ENCODE data around the gene RALGDS. TPM values are rescaled to one million over a fixed set of nuclear protein-coding genes. Genes with fewer than 3 reads are reported as not detected.

RALGDS gene
- total RNA-seq, 1 experiment from 2014 or later = 22.9 TPM

DNA sequence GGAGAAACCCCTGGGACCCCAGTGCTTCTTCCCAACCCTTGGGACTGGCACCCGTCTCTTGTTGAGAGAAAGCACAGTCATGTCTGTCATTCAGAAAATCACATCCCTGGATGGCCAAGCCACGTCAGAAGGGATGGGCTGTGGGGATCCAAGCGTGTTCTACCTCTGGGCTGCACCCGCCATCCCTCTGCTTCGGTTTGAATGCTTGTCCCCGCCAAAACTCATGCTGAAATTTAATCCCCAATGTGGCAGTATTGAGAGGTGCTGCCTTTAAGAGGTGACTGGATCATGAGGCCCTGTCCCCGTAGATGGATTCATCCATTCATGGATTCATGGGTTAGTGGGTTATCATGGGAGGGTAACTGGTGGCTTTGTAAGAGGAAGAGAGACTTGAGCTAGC is 32.3 kb downstream of the RALGDS start:
- no peak for DNase-seq (ENCODE audit: low spot score)
- ChIA-PET CTCF (interaction anchor here (1.0 to 1.3 kb wide), 2 partner anchors 55 to 59 kb away, joined by 3 to 5 read pairs; no protein-coding TSS in a partner anchor), POLR2A (no interaction called here)
- H3K27ac Mint-ChIP-seq = no peak overlapping the region; the same call in 1 of the 2 replicates
- TF ChIP-seq, protein P1, sequence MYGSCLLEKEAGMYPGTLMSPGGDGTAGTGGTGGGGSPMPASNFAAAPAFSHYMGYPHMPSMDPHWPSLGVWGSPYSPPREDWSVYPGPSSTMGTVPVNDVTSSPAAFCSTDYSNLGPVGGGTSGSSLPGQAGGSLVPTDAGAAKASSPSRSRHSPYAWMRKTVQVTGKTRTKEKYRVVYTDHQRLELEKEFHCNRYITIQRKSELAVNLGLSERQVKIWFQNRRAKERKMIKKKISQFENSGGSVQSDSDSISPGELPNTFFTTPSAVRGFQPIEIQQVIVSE (CRISPR knock-in tag; IDR thresholded peaks at IDR 0.05; ENCODE audit: borderline replicate concordance) = no peak
- no peak for TF ChIP-seq ATF1 (CRISPR knock-in tag; IDR thresholded peaks at IDR 0.05)
- TF ChIP-seq USF2 (CRISPR knock-in tag; IDR thresholded peaks at IDR 0.05) = no peak
- TF ChIP-seq ARID4B (CRISPR knock-in tag; IDR thresholded peaks at IDR 0.05; ENCODE audit: borderline replicate concordance) = no peak
- TF ChIP-seq ELF4 (CRISPR knock-in tag; IDR thresholded peaks at IDR 0.05; ENCODE audit: low read depth) = no peak
- no peak for TF ChIP-seq TEAD1 (CRISPR knock-in tag; IDR thresholded peaks at IDR 0.05)
- TF ChIP-seq, protein P2, sequence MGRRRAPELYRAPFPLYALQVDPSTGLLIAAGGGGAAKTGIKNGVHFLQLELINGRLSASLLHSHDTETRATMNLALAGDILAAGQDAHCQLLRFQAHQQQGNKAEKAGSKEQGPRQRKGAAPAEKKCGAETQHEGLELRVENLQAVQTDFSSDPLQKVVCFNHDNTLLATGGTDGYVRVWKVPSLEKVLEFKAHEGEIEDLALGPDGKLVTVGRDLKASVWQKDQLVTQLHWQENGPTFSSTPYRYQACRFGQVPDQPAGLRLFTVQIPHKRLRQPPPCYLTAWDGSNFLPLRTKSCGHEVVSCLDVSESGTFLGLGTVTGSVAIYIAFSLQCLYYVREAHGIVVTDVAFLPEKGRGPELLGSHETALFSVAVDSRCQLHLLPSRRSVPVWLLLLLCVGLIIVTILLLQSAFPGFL (CRISPR knock-in tag; IDR thresholded peaks at IDR 0.05; ENCODE audit: borderline replicate concordance) = no peak
- ATAC-seq = no peak
- H3K4me1 Mint-ChIP-seq = no peaks in the 10 kb centered on the region
- H3K27me3 Mint-ChIP-seq (ENCODE audit: low read depth) = no peaks in the 10 kb centered on the region
- no peaks in the 10 kb centered on the region for H3K36me3 Mint-ChIP-seq
- H3K9me3 Mint-ChIP-seq = no peaks in the 10 kb centered on the region
- no peak overlapping the region for H3K4me3 Mint-ChIP-seq

DNA sequence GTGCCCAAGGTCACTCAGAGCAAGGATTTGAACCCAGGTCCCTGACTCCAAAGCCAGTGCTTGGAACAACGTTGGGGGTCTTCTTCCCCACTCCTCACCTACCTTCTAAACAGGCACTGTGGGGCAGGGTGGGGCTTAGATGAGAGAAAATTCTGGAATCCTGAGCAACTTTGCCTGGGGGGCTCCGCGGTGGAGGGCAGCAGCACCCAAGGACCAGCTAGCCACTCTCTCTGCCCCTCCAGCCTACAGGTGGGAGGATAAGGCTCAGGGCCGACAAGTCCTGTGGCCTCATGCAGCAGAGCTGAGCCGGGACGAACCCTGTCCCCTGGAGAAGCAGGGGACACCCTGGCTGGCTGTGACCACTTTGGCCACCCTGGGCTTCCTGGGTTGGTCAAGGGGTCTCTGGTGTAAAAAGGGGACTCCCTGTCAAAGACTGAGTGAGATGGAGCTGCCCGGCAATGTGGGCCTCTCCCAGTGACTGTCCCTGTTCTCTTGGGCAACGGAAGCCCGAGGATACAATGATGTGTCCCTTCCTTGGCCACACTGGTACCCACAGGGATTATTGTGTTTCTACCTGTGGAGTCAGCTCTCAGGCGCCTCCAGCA is 32.8 kb downstream of the RALGDS start:
- Mint-ChIP-seq H3K9me3 (no peaks in the 10 kb centered on the region), H3K27me3 (ENCODE audit: low read depth) (no peaks in the 10 kb centered on the region), H3K4me3 (no peak overlapping the region), H3K27ac (no peak overlapping the region), H3K36me3 (no peaks in the 10 kb centered on the region), H3K4me1 (no peaks in the 10 kb centered on the region; the same call in none of the 2 replicates)
- ChIA-PET POLR2A (no interaction called here), CTCF (interaction anchor here (1.0 to 1.3 kb wide), 3 partner anchors 47 to 60 kb away, joined by 3 read pairs; no protein-coding TSS in a partner anchor)
- DNase-seq (ENCODE audit: low spot score) (no peak), ATAC-seq (no peak)
- TF ChIP-seq NR3C1 (CRISPR knock-in tag; conservative IDR thresholded peaks at IDR 0.05; ENCODE audit: low read depth) (no peak), TCF7 (CRISPR knock-in tag; IDR thresholded peaks at IDR 0.05; ENCODE audit: low read depth) (no peak), FOXJ3 (CRISPR knock-in tag; IDR thresholded peaks at IDR 0.05; ENCODE audit: borderline replicate concordance) (no peak), ZSCAN18 (CRISPR knock-in tag; IDR thresholded peaks at IDR 0.05) (no peak), ATF6 (CRISPR knock-in tag; IDR thresholded peaks at IDR 0.05) (no peak), ZNF423 (CRISPR knock-in tag; IDR thresholded peaks at IDR 0.05) (no peak), ZNF281 (CRISPR knock-in tag; IDR thresholded peaks at IDR 0.05) (no peak), RELA (CRISPR knock-in tag; IDR thresholded peaks at IDR 0.05; ENCODE audit: borderline replicate concordance) (no peak)
- TF ChIP-seq, protein P3, sequence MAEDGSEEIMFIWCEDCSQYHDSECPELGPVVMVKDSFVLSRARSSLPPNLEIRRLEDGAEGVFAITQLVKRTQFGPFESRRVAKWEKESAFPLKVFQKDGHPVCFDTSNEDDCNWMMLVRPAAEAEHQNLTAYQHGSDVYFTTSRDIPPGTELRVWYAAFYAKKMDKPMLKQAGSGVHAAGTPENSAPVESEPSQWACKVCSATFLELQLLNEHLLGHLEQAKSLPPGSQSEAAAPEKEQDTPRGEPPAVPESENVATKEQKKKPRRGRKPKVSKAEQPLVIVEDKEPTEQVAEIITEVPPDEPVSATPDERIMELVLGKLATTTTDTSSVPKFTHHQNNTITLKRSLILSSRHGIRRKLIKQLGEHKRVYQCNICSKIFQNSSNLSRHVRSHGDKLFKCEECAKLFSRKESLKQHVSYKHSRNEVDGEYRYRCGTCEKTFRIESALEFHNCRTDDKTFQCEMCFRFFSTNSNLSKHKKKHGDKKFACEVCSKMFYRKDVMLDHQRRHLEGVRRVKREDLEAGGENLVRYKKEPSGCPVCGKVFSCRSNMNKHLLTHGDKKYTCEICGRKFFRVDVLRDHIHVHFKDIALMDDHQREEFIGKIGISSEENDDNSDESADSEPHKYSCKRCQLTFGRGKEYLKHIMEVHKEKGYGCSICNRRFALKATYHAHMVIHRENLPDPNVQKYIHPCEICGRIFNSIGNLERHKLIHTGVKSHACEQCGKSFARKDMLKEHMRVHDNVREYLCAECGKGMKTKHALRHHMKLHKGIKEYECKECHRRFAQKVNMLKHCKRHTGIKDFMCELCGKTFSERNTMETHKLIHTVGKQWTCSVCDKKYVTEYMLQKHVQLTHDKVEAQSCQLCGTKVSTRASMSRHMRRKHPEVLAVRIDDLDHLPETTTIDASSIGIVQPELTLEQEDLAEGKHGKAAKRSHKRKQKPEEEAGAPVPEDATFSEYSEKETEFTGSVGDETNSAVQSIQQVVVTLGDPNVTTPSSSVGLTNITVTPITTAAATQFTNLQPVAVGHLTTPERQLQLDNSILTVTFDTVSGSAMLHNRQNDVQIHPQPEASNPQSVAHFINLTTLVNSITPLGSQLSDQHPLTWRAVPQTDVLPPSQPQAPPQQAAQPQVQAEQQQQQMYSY (CRISPR knock-in tag; IDR thresholded peaks at IDR 0.05) = no peak

Measured in WTC11 (cell line).